H1 (cell line): Measurements from ENCODE around the gene NCKIPSD. TPM values are rescaled to one million over a fixed set of nuclear protein-coding genes. Genes with fewer than 3 reads are reported as not detected.
A peak's percentile ranks its signal among the peaks of the same experiment; 100 is the strongest.

Experiments used
- BRCA1 ChIP-seq: IDR thresholded peaks from 2 replicates; pipeline ENCODE4 v1.6.1; 2012; ENCODE audit warnings: low read depth, low read length, improper control_type of control experiment
- CBX8 ChIP-seq: fragments of 300-800, 300-1000 bp; sonication (generic); IDR thresholded peaks from 2 replicates; pipeline ENCODE4 v1.7.1; 2016; ENCODE audit warnings: low read depth, low read length, borderline replicate concordance
- CREB1 ChIP-seq: IDR thresholded peaks from 2 replicates; pipeline ENCODE4 v1.6.1; 2012; ENCODE audit warnings: inconsistent platforms
- CTBP2 ChIP-seq: IDR thresholded peaks from 2 replicates; pipeline ENCODE4 v1.7.0; 2011; ENCODE audit warnings: borderline replicate concordance, mild to moderate bottlenecking, moderate library complexity, mixed read lengths, low read length; ENCODE audit not compliant: insufficient read depth, insufficient read length
- EGR1 ChIP-seq: IDR thresholded peaks from 2 replicates; pipeline ENCODE4 v1.6.1; 2011; ENCODE audit warnings: low read depth, low read length, borderline replicate concordance
- HDAC2 ChIP-seq, 2 experiments: fragments of 300-600 bp in 1 of 2; sonication (generic) in 1 of 2; IDR thresholded peaks; 2 replicates each; pipeline ENCODE4 v1.6.1; 2011 to 2012; ENCODE audit warnings: low read depth in 2 of 2, low read length in 2 of 2, mild to moderate bottlenecking in 2 of 2, moderate library complexity in 2 of 2, borderline replicate concordance in 1 of 2, inconsistent platforms in 1 of 2
- JUND ChIP-seq: IDR thresholded peaks from 2 replicates; pipeline ENCODE4 v1.6.1; 2011; ENCODE audit warnings: mild to moderate bottlenecking, improper control_type of control experiment, low read length
- KDM5A ChIP-seq: fragments of 200-600 bp; IDR thresholded peaks from 2 replicates; pipeline ENCODE4 v1.7.1; 2012; ENCODE audit warnings: mild to moderate bottlenecking, low read length, inconsistent platforms, mixed read lengths
- NANOG ChIP-seq: IDR thresholded peaks from 2 replicates; pipeline ENCODE4 v1.6.1; 2011; ENCODE audit warnings: low read length, low read depth, mild to moderate bottlenecking, inconsistent platforms; ENCODE audit not compliant: insufficient read depth, poor library complexity, severe bottlenecking
- PHF8 ChIP-seq: fragments of 200-600 bp; sonication (generic); conservative IDR thresholded peaks from 2 replicates; pipeline ENCODE4 v1.7.1; 2012; ENCODE audit warnings: low read depth, mild to moderate bottlenecking, inconsistent platforms, low read length, moderate library complexity
- POLR2AphosphoS5 ChIP-seq: IDR thresholded peaks from 2 replicates; pipeline ENCODE4 v1.6.1; 2011; ENCODE audit warnings: low read depth, low read length
- RNF2 ChIP-seq: fragments of 200-900, 300-1000 bp; sonication (generic); IDR thresholded peaks from 2 replicates; pipeline ENCODE4 v1.7.1; 2016; ENCODE audit warnings: borderline replicate concordance, low read depth, mild to moderate bottlenecking, antibody characterized with exemption, low read length; ENCODE audit not compliant: poor library complexity, severe bottlenecking; ENCODE audit errors: missing control alignments
- RXRA ChIP-seq: IDR thresholded peaks from 2 replicates; pipeline ENCODE4 v1.6.1; 2011; ENCODE audit warnings: low read depth, mild to moderate bottlenecking, low read length, moderate library complexity; ENCODE audit not compliant: insufficient read depth
- SAP30 ChIP-seq: fragments of 300-600 bp; sonication (generic); IDR thresholded peaks from 2 replicates; pipeline ENCODE4 v1.7.1; 2012; ENCODE audit warnings: low read length, moderate library complexity, mild to moderate bottlenecking, inconsistent platforms; ENCODE audit not compliant: insufficient read depth, insufficient replicate concordance
- SIN3A ChIP-seq, 2 experiments: IDR thresholded peaks in 1 of 2; conservative IDR thresholded peaks in 1 of 2; 2 replicates each; pipeline ENCODE4 v1.6.1; 2011 to 2012; ENCODE audit warnings: low read length in 2 of 2, improper control_type of control experiment in 1 of 2, low read depth in 1 of 2, mild to moderate bottlenecking in 1 of 2
- SIRT6 ChIP-seq: IDR thresholded peaks from one replicate; pipeline ENCODE4 v1.7.1; 2012; ENCODE audit warnings: low read length, inconsistent platforms
- YY1 ChIP-seq: IDR thresholded peaks from 2 replicates; pipeline ENCODE4 v1.6.1; 2011; ENCODE audit warnings: low read depth, mild to moderate bottlenecking, low read length
- ZNF274 ChIP-seq: IDR thresholded peaks from 2 replicates; pipeline ENCODE4 v1.7.0; 2012; ENCODE audit warnings: low read length, borderline replicate concordance; ENCODE audit errors: extremely low read depth
- polyA plus RNA-seq, 7 experiments: library from polyadenylated mRNA; depleted of rRNA in 3 of 7; stranded (reverse) in 5 of 7; unstranded in 2 of 7; fragments of >200 nt in 5 of 7; fragments of 200-250 nt in 2 of 7; gene quantifications; 1 replicate in 5 of 7; 2 replicates in 1 of 7; 4 replicates in 1 of 7; pipeline versions ENCODE4 v1.2.1 to v1.2.3, GENCODE V29; 2011 to 2013; ENCODE audit warnings: missing spikeins in 2 of 7, mixed read lengths in 2 of 7
- total RNA-seq: library from RNA; stranded (reverse); fragmentation: NEBNext Ultra II Directional; extraction: Animal tissue kit (Norgen Biotek cat#: 25700); gene quantifications from 2 replicates; pipeline ENCODE4 v1.2.1, GENCODE V29; 2021
- TF ChIP-seq, protein P1 (sequence below), 3 experiments: IDR thresholded peaks; 1 replicate in 2 of 3; 2 replicates in 1 of 3; pipeline versions ENCODE4 v1.5.1 to v1.6.1; 2011; ENCODE audit warnings: low read length in 3 of 3, mild to moderate bottlenecking in 3 of 3, inconsistent platforms in 2 of 3, low read depth in 1 of 3, moderate library complexity in 1 of 3; ENCODE audit not compliant: insufficient read depth in 1 of 3; ENCODE audit errors: control extremely low read depth in 1 of 3
- TF ChIP-seq, protein P2 (sequence below): IDR thresholded peaks from 2 replicates; pipeline ENCODE4 v1.6.1; 2012; ENCODE audit warnings: inconsistent platforms

Gene NCKIPSD
- total and polyA plus RNA-seq, 2 of the 8 experiments (the other 6 are each of a cell fraction or from before 2014, with no cell fraction given): 34.7 to 91.8 TPM

DNA sequence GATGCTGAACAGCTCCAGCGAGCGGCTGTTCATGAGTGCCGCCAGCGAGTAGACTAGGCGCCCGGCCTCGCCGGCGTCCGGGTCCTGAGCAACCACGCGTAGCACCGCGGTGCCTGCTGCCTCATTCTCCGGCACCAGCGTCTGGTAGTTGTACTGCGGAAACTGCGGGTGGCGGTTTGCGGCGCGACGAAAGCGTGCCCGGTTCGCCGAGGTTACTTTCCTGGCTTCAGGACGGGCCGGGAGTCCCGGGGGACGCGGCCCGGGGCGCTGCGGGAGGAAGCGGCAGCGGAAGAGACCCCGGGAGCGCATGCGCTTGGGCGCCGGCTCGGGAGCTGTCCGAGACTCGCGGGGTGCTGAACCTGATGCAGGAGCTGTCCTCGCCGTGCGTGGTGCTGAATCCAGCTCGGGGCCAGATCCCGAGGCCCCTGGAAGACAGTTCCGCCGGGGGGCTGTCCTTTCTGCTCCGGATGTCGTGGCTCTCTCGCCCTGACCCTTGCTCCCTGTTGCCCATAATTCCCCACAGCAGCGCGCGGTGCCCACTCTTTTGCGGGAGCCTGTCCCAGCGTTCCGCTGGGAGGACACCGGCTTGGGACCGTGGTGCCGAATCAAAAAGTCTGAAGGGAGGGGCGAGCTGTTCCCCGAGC is 24.1 kb downstream of the NCKIPSD start (continued):
- TF ChIP-seq CTBP2 (no peak), EGR1 (no peak), YY1 (peak; percentile 37; the same call in 1 of the 2 replicates), ZNF274 (no peak), CREB1 (peak; percentile 70), HDAC2 (IDR thresholded peaks at IDR 0.05; ENCODE audit: borderline replicate concordance in 1 of 2, low read depth in 2 of 2, low read length in 2 of 2) (peak; percentile 99 to 100), SAP30 (peak; percentile 99), KDM5A (no peak), JUND (no peak), NANOG (no peak), PHF8 (0 out of 2 replicates have a peak, but pooled peaks have one; percentile 26), BRCA1 (no peak), SIRT6 (no peak), SIN3A (conservative IDR thresholded peaks at IDR 0.05 in 1 of 2, IDR thresholded peaks at IDR 0.05 in 1 of 2; ENCODE audit: low read depth in 1 of 2, low read length in 2 of 2) (peak; percentile 100), CBX8 (no peak), RNF2 (no peak), RXRA (0 out of 2 replicates have a peak, but pooled peaks have one; percentile 4), POLR2AphosphoS5 (no peak; the same call in 1 of the 2 replicates)
- TF ChIP-seq, protein P1, sequence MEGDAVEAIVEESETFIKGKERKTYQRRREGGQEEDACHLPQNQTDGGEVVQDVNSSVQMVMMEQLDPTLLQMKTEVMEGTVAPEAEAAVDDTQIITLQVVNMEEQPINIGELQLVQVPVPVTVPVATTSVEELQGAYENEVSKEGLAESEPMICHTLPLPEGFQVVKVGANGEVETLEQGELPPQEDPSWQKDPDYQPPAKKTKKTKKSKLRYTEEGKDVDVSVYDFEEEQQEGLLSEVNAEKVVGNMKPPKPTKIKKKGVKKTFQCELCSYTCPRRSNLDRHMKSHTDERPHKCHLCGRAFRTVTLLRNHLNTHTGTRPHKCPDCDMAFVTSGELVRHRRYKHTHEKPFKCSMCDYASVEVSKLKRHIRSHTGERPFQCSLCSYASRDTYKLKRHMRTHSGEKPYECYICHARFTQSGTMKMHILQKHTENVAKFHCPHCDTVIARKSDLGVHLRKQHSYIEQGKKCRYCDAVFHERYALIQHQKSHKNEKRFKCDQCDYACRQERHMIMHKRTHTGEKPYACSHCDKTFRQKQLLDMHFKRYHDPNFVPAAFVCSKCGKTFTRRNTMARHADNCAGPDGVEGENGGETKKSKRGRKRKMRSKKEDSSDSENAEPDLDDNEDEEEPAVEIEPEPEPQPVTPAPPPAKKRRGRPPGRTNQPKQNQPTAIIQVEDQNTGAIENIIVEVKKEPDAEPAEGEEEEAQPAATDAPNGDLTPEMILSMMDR (IDR thresholded peaks at IDR 0.05; ENCODE audit: control extremely low read depth in 1 of 3, insufficient read depth in 1 of 3, low read depth in 1 of 3, low read length in 3 of 3): no peak
- TF ChIP-seq, protein P2, sequence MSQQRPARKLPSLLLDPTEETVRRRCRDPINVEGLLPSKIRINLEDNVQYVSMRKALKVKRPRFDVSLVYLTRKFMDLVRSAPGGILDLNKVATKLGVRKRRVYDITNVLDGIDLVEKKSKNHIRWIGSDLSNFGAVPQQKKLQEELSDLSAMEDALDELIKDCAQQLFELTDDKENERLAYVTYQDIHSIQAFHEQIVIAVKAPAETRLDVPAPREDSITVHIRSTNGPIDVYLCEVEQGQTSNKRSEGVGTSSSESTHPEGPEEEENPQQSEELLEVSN: peak; percentile 53
